ENCODE data around the gene HLF. TPM values are rescaled to one million over a fixed set of nuclear protein-coding genes. Genes with fewer than 3 reads are reported as not detected.

Gene HLF
- total and polyA plus RNA-seq, 2 experiments from 2014 or later: 0.09 TPM; not detected in 1

- WGBS, 2 experiments (ENCODE audit: low coverage in 1 of 2, low lambda C conversion rate in 2 of 2, missing lambda C conversion rate in 2 of 2): 48 to 52% methylated on average over 2 of the region's 2 CpGs
- H3F3A ChIP-seq (ENCODE audit: insufficient read depth): peaks cover under 1% of the 10 kb centered on the region; the same call in 1 of the 2 replicates
- no peak overlapping the region for H3K9ac ChIP-seq
- H3K79me2 ChIP-seq (ENCODE audit: insufficient read depth): no peaks in the 10 kb centered on the region
- in situ Hi-C loops (cut with MboI): no loop called here
- no peak overlapping the region for H3K27ac ChIP-seq
- peaks cover 41% of the 10 kb centered on the region for H3K27me3 ChIP-seq (replicated peaks; ENCODE audit: insufficient read depth)
- H3K9me2 ChIP-seq (ENCODE audit: insufficient read depth): no peaks in the 10 kb centered on the region
- no peak overlapping the region for H2AFZ ChIP-seq
- TF ChIP-seq EZH2phosphoT487 (IDR thresholded peaks at IDR 0.05; ENCODE audit: insufficient read depth, low read depth) (no peak), EZH2 (IDR thresholded peaks at IDR 0.05; ENCODE audit: insufficient read depth, poor library complexity, severe bottlenecking) (no peak)
- H4K20me1 ChIP-seq (ENCODE audit: insufficient read depth): no peaks in the 10 kb centered on the region
- no peak overlapping the region for H3K4me2 ChIP-seq (ENCODE audit: unreplicated experiment)
- no peak overlapping the region for H3K4me3 ChIP-seq
- H3K9me3 ChIP-seq (ENCODE audit: low read depth): no peaks in the 10 kb centered on the region
- H3K4me1 ChIP-seq (ENCODE audit: insufficient read depth): no peaks in the 10 kb centered on the region
- DNase-seq: no peak
- H3K36me3 ChIP-seq (ENCODE audit: low read depth): no peaks in the 10 kb centered on the region
Measured at GRCh38 chr17:55261311-55261710, 3.4 kb upstream of the HLF start.

GRCh38 chr17:55263569-55264277, 1.0 kb upstream of the HLF start:
- no peaks in the 10 kb centered on the region for H3K9me3 ChIP-seq (ENCODE audit: low read depth)
- no peaks in the 10 kb centered on the region for H3K36me3 ChIP-seq (ENCODE audit: low read depth)
- H3K27ac ChIP-seq: no peak overlapping the region
- in situ Hi-C loops (cut with MboI): no loop called here
- TF ChIP-seq EZH2phosphoT487 (IDR thresholded peaks at IDR 0.05; ENCODE audit: insufficient read depth, low read depth) (no peak), EZH2 (IDR thresholded peaks at IDR 0.05; ENCODE audit: insufficient read depth, poor library complexity, severe bottlenecking) (no peak)
- H3K79me2 ChIP-seq (ENCODE audit: insufficient read depth): no peaks in the 10 kb centered on the region
- peaks cover 58% of the 10 kb centered on the region for H3K27me3 ChIP-seq (replicated peaks; ENCODE audit: insufficient read depth)
- H3K9ac ChIP-seq: no peak overlapping the region
- H3K4me1 ChIP-seq (ENCODE audit: insufficient read depth): no peaks in the 10 kb centered on the region
- H3K4me3 ChIP-seq: no peak overlapping the region
- H2AFZ ChIP-seq: no peak overlapping the region
- peaks cover 12% of the 10 kb centered on the region; the same call in 1 of the 2 replicates for H3F3A ChIP-seq (ENCODE audit: insufficient read depth)
- no peaks in the 10 kb centered on the region for H4K20me1 ChIP-seq (ENCODE audit: insufficient read depth)
- no peaks in the 10 kb centered on the region for H3K9me2 ChIP-seq (ENCODE audit: insufficient read depth)
- 57 to 67% methylated on average over 31 of the region's 31 CpGs for WGBS, 2 experiments (ENCODE audit: low coverage in 1 of 2, low lambda C conversion rate in 2 of 2, missing lambda C conversion rate in 2 of 2)
- DNase-seq: no peak
- no peak overlapping the region for H3K4me2 ChIP-seq (ENCODE audit: unreplicated experiment)

- H2AFZ ChIP-seq: no peak overlapping the region
- peak overlapping the region; percentile 61 for H3K4me3 ChIP-seq
- TF ChIP-seq EZH2 (IDR thresholded peaks at IDR 0.05; ENCODE audit: insufficient read depth, poor library complexity, severe bottlenecking): no peak
- no peak for TF ChIP-seq EZH2phosphoT487 (IDR thresholded peaks at IDR 0.05; ENCODE audit: insufficient read depth, low read depth)
- H4K20me1 ChIP-seq (ENCODE audit: insufficient read depth): no peaks in the 10 kb centered on the region
- peak overlapping the region; percentile 69 for H3K4me2 ChIP-seq (ENCODE audit: unreplicated experiment)
- no peaks in the 10 kb centered on the region for H3K36me3 ChIP-seq (ENCODE audit: low read depth)
- no peak overlapping the region for H3K9ac ChIP-seq
- no peak overlapping the region for H3K27ac ChIP-seq
- H3F3A ChIP-seq (ENCODE audit: insufficient read depth): peaks cover 12% of the 10 kb centered on the region; the same call in 1 of the 2 replicates
- 19 to 20% methylated on average over 13 of the region's 13 CpGs for WGBS, 2 experiments (ENCODE audit: low coverage in 1 of 2, low lambda C conversion rate in 2 of 2, missing lambda C conversion rate in 2 of 2)
- in situ Hi-C loops (cut with MboI): no loop called here
- DNase-seq: no peak
- H3K4me1 ChIP-seq (ENCODE audit: insufficient read depth): no peaks in the 10 kb centered on the region
- H3K9me2 ChIP-seq (ENCODE audit: insufficient read depth): no peaks in the 10 kb centered on the region
- no peaks in the 10 kb centered on the region for H3K9me3 ChIP-seq (ENCODE audit: low read depth)
- no peaks in the 10 kb centered on the region for H3K79me2 ChIP-seq (ENCODE audit: insufficient read depth)
- peaks cover 58% of the 10 kb centered on the region for H3K27me3 ChIP-seq (replicated peaks; ENCODE audit: insufficient read depth)
Measured at GRCh38 chr17:55264278-55264644, 499 bp upstream of the HLF start.

GRCh38 chr17:55265311-55266021, 706 bp downstream of the HLF start:
- Histone ChIP-seq H2AFZ (no peak overlapping the region), H3K9me3 (ENCODE audit: low read depth) (no peaks in the 10 kb centered on the region), H3K4me2 (ENCODE audit: unreplicated experiment) (peak overlapping the region; percentile 69), H3K9ac (no peak overlapping the region), H3K27ac (no peak overlapping the region), H3K4me1 (ENCODE audit: insufficient read depth) (no peaks in the 10 kb centered on the region), H3K27me3 (replicated peaks; ENCODE audit: insufficient read depth) (peaks cover 63% of the 10 kb centered on the region), H3K9me2 (ENCODE audit: insufficient read depth) (no peaks in the 10 kb centered on the region), H3K79me2 (ENCODE audit: insufficient read depth) (no peaks in the 10 kb centered on the region), H3K4me3 (peak overlapping the region; percentile 61), H4K20me1 (ENCODE audit: insufficient read depth) (no peaks in the 10 kb centered on the region), H3K36me3 (ENCODE audit: low read depth) (no peaks in the 10 kb centered on the region), H3F3A (ENCODE audit: insufficient read depth) (peaks cover 12% of the 10 kb centered on the region; the same call in 1 of the 2 replicates)
- no peak for TF ChIP-seq EZH2phosphoT487 (IDR thresholded peaks at IDR 0.05; ENCODE audit: insufficient read depth, low read depth)
- TF ChIP-seq EZH2 (IDR thresholded peaks at IDR 0.05; ENCODE audit: insufficient read depth, poor library complexity, severe bottlenecking): peak; percentile 90
- peak; percentile 22 for DNase-seq
- in situ Hi-C loops (cut with MboI): no loop called here
- WGBS, 2 experiments (ENCODE audit: low coverage in 1 of 2, low lambda C conversion rate in 2 of 2, missing lambda C conversion rate in 2 of 2): 2 to 4% methylated on average over 28 to 52 of the region's 52 CpGs

Data from GM23248 (cell line).